ENCODE data around the gene TRAF7. TPM values are rescaled to one million over a fixed set of nuclear protein-coding genes. Genes with fewer than 3 reads are reported as not detected.

Gene TRAF7
- total RNA-seq, 6 experiments from 2014 or later, result 40.9 to 56.2 (median 46.2) TPM

- no peaks in the 10 kb centered on the region for H3K9me3 ChIP-seq
These were observed 15.2 kb downstream of the TRAF7 start for GRCh38 chr16:2170587-2171435.

GRCh38 chr16:2171601-2172178, 16.1 kb downstream of the TRAF7 start:
- Histone ChIP-seq H3K4me3 (no peak overlapping the region), H3K36me3 (peaks cover 0 to 50% (median 21%) of the 10 kb centered on the region in 4 donors), H3K4me1 (peaks cover 0 to 8% (median 3%) of the 10 kb centered on the region in 4 donors), H3K27ac (no peak overlapping the region), H3K9me3 (no peaks in the 10 kb centered on the region), H3K27me3 (no peaks in the 10 kb centered on the region)
- ATAC-seq, result no peak
- DNase-seq, result no peak
- TF ChIP-seq, protein P1, sequence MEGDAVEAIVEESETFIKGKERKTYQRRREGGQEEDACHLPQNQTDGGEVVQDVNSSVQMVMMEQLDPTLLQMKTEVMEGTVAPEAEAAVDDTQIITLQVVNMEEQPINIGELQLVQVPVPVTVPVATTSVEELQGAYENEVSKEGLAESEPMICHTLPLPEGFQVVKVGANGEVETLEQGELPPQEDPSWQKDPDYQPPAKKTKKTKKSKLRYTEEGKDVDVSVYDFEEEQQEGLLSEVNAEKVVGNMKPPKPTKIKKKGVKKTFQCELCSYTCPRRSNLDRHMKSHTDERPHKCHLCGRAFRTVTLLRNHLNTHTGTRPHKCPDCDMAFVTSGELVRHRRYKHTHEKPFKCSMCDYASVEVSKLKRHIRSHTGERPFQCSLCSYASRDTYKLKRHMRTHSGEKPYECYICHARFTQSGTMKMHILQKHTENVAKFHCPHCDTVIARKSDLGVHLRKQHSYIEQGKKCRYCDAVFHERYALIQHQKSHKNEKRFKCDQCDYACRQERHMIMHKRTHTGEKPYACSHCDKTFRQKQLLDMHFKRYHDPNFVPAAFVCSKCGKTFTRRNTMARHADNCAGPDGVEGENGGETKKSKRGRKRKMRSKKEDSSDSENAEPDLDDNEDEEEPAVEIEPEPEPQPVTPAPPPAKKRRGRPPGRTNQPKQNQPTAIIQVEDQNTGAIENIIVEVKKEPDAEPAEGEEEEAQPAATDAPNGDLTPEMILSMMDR (IDR thresholded peaks at IDR 0.05), result no peak
- no peak for TF ChIP-seq POLR2A (IDR thresholded peaks at IDR 0.05)
- intact Hi-C loops (cut with DNase I), result no loop called here
- WGBS (ENCODE audit: insufficient coverage, low coverage, low lambda C conversion rate, missing lambda C conversion rate), result 53% methylated on average over 2 of the region's 28 CpGs

More at GRCh38 chr16:2170587-2171435, 15.2 kb downstream of the TRAF7 start:
- no peak for ATAC-seq
- peaks cover 0 to 42% (median 22%) of the 10 kb centered on the region in 4 donors for H3K36me3 ChIP-seq
- peak overlapping the region in 1 of 3 donors; percentile 60 for H3K27ac ChIP-seq
- peaks cover 0 to 16% (median 8%) of the 10 kb centered on the region in 4 donors for H3K4me1 ChIP-seq
- H3K4me3 ChIP-seq, result peak overlapping the region in 1 of 3 donors; percentile 7
- intact Hi-C loops (cut with DNase I), result no loop called here
- no peaks in the 10 kb centered on the region for H3K27me3 ChIP-seq
- TF ChIP-seq, protein P1 (IDR thresholded peaks at IDR 0.05), result no peak
- no peak for TF ChIP-seq POLR2A (IDR thresholded peaks at IDR 0.05)
- WGBS (ENCODE audit: insufficient coverage, low coverage, low lambda C conversion rate, missing lambda C conversion rate), result 89% methylated on average over 3 of the region's 47 CpGs
- DNase-seq, result no peak

- H3K36me3 ChIP-seq, result peaks cover 0 to 51% (median 20%) of the 10 kb centered on the region in 4 donors
- H3K4me1 ChIP-seq, result no peaks in the 10 kb centered on the region
- intact Hi-C loops (cut with DNase I), result no loop called here
- WGBS (ENCODE audit: insufficient coverage, low coverage, low lambda C conversion rate, missing lambda C conversion rate), result 95% methylated on average over 17 of the region's 29 CpGs
- ATAC-seq, result no peak
- no peak overlapping the region for H3K27ac ChIP-seq
- no peak for TF ChIP-seq POLR2A (IDR thresholded peaks at IDR 0.05)
- TF ChIP-seq, protein P1 (IDR thresholded peaks at IDR 0.05), result no peak
- H3K27me3 ChIP-seq, result no peaks in the 10 kb centered on the region
- no peak for DNase-seq
- no peak overlapping the region for H3K4me3 ChIP-seq
- H3K9me3 ChIP-seq, result no peaks in the 10 kb centered on the region
These were observed 17.2 kb downstream of the TRAF7 start for GRCh38 chr16:2172688-2173335.

DNA sequence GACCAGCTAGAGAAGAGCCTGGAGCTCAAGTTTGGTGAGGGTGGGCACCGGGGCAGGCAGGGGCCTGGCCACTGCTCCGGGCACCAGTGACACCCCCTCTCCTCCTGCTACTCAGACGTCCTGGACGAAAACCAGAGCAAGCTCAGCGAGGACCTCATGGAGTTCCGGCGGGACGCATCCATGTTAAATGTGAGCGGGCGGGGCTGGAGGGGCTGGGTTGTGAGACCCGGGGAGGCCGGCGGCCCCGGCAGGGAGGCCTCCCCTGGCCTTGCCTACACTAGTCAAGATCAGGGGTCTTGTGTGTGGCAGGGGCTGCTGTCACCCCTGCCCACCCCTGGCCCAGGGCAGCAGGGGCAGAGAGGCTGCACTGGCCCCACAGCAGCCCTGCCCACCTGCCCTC, 17.8 kb downstream of the TRAF7 start:
- Histone ChIP-seq H3K4me3 (no peak overlapping the region), H3K27me3 (no peaks in the 10 kb centered on the region), H3K36me3 (peaks cover 0 to 51% (median 17%) of the 10 kb centered on the region in 4 donors), H3K4me1 (no peaks in the 10 kb centered on the region), H3K27ac (no peak overlapping the region), H3K9me3 (no peaks in the 10 kb centered on the region)
- intact Hi-C loops (cut with DNase I), result no loop called here
- no peak for ATAC-seq
- TF ChIP-seq, protein P1 (IDR thresholded peaks at IDR 0.05), result no peak
- no peak for TF ChIP-seq POLR2A (IDR thresholded peaks at IDR 0.05)
- no peak for DNase-seq
- 100% methylated on average over 2 of the region's 14 CpGs for WGBS (ENCODE audit: insufficient coverage, low coverage, low lambda C conversion rate, missing lambda C conversion rate)
